ENCODE measurements around the gene SLC26A2. TPM values are rescaled to one million over a fixed set of nuclear protein-coding genes. Genes with fewer than 3 reads are reported as not detected.

Gene SLC26A2
- total RNA-seq, 6 experiments from 2014 or later, result 1.3 to 2.4 (median 2.0) TPM

DNA sequence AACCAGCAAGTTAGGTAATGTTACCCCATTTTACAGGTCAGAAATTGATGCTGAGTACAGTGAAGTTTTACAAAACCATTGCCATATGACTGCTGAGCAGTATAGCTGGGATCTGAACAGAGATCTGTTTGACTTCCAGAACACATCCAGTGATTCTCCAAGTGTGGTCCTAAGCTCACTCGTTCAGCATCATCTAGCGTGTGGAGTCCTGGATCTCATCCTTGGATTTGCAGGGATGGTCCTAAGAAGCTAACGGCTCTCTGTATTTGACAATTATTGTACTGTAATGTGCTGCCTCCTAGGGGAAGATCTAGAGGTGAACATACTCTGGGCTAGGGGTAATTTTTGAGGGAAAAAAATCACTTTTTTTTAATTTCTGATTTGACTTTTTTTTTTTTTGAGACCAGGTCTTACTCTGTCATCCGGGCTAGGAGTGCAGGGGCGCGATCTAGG, 1.4 kb downstream of the SLC26A2 start:
- DNase-seq (no peak), ATAC-seq (no peak)
- WGBS (ENCODE audit: insufficient coverage, low coverage, low lambda C conversion rate, missing lambda C conversion rate), result 54% methylated on average over 6 of the region's 6 CpGs
- TF ChIP-seq POLR2A (IDR thresholded peaks at IDR 0.05), result no peak
- TF ChIP-seq, protein P1, sequence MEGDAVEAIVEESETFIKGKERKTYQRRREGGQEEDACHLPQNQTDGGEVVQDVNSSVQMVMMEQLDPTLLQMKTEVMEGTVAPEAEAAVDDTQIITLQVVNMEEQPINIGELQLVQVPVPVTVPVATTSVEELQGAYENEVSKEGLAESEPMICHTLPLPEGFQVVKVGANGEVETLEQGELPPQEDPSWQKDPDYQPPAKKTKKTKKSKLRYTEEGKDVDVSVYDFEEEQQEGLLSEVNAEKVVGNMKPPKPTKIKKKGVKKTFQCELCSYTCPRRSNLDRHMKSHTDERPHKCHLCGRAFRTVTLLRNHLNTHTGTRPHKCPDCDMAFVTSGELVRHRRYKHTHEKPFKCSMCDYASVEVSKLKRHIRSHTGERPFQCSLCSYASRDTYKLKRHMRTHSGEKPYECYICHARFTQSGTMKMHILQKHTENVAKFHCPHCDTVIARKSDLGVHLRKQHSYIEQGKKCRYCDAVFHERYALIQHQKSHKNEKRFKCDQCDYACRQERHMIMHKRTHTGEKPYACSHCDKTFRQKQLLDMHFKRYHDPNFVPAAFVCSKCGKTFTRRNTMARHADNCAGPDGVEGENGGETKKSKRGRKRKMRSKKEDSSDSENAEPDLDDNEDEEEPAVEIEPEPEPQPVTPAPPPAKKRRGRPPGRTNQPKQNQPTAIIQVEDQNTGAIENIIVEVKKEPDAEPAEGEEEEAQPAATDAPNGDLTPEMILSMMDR (IDR thresholded peaks at IDR 0.05), result peak; percentile 28 to 47 (median 32)
- Histone ChIP-seq H3K27ac (no peak overlapping the region), H3K4me1 (peaks cover 0 to 8% (median 2%) of the 10 kb centered on the region in 4 donors), H3K4me3 (no peak overlapping the region), H3K27me3 (no peaks in the 10 kb centered on the region), H3K36me3 (no peaks in the 10 kb centered on the region), H3K9me3 (no peaks in the 10 kb centered on the region)
- intact Hi-C loops (cut with DNase I), result no loop called here

DNA sequence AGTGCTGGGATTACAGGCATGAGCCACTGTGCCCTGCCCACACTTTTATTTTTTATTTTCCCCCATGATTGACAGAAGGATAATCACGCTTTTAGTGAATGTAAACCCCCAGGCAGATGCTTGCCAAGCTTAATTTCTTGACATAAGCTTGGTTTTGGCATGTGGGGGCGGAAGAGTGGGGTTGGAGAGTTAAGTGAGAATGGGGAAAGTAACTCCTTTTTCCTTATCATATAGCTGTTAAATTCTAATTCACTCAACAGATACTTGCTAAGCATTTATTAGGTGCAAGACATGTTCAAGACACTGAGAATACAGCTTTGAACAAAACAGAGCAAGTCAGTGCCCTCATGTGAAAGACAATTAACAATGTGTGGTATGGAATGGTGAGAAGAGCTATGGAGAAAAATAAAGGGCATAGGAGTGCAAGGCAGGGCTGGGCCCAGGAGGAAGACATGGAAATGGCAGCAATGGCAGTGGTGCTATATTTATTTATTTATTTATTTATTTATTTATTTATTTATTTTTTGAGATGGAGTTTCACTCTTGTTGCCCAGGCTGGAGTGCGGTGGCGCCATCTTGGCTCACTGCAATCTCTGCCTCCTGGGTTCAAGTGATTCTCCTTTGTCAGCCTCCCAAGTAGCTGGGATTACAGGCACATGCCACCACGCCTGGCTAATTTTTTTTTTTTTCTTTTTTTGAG, 2.2 kb downstream of the SLC26A2 start:
- DNase-seq (no peak), ATAC-seq (no peak)
- Histone ChIP-seq H3K27ac (no peak overlapping the region), H3K4me1 (peaks cover 0 to 8% (median 2%) of the 10 kb centered on the region in 4 donors), H3K9me3 (no peaks in the 10 kb centered on the region), H3K36me3 (no peaks in the 10 kb centered on the region), H3K4me3 (no peak overlapping the region), H3K27me3 (no peaks in the 10 kb centered on the region)
- intact Hi-C loops (cut with DNase I), result no loop called here
- WGBS (ENCODE audit: insufficient coverage, low coverage, low lambda C conversion rate, missing lambda C conversion rate), result 85% methylated on average over 4 of the region's 5 CpGs
- no peak for TF ChIP-seq POLR2A (IDR thresholded peaks at IDR 0.05)
- TF ChIP-seq, protein P1 (IDR thresholded peaks at IDR 0.05), result no peak

DNA sequence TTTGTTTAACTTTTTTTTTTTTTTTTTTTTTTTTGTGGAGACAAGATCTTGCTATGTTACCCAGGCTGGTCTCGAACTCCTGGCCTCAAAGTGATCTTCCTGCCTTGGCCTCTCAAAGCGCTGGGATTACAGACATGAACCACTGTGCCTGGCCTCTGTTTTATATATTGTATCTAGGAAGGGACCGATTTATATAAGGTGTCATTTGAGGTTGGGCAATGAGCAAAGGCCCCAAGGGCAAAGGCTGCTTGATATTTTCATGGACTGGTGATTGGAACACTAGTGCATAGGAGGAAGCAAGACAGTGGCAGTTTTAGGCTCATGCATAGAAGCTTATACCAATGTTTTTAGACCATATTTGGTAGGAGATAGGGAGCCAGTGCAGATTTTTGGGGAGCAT, 3.2 kb downstream of the SLC26A2 start:
- DNase-seq (no peak), ATAC-seq (no peak)
- Histone ChIP-seq H3K36me3 (no peaks in the 10 kb centered on the region), H3K27me3 (no peaks in the 10 kb centered on the region), H3K27ac (no peak overlapping the region), H3K4me1 (peaks cover 0 to 8% (median 2%) of the 10 kb centered on the region in 4 donors), H3K4me3 (no peak overlapping the region), H3K9me3 (no peaks in the 10 kb centered on the region)
- 100% methylated on average over 1 of the region's 3 CpGs for WGBS (ENCODE audit: insufficient coverage, low coverage, low lambda C conversion rate, missing lambda C conversion rate)
- intact Hi-C loops (cut with DNase I), result no loop called here
- TF ChIP-seq, protein P1 (IDR thresholded peaks at IDR 0.05), result no peak
- TF ChIP-seq POLR2A (IDR thresholded peaks at IDR 0.05), result no peak

DNA sequence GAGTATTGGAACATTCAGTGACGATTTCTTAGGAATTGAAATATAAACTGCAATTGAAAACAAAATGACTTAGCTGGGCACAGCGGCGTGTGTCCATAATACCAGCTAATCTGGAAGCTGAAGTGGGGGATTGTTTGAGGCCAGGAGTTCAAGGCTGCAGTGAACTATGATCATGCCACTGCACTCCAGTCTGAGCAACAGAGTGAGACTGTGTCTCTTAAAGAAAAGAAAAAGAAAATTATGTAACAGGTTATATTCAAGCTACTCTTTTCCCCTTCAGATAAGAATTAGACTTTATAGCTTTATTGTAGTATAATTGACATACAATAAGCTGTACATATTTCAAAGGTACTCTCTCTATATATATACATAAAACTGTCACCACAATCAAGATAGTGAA, 6.4 kb downstream of the SLC26A2 start:
- no peaks in the 10 kb centered on the region for H3K9me3 ChIP-seq
- 59% methylated on average over 3 of the region's 3 CpGs for WGBS (ENCODE audit: insufficient coverage, low coverage, low lambda C conversion rate, missing lambda C conversion rate)
- H3K27me3 ChIP-seq, result no peaks in the 10 kb centered on the region
- DNase-seq, result no peak
- no peak for ATAC-seq
- no peak overlapping the region for H3K4me3 ChIP-seq
- intact Hi-C loops (cut with DNase I), result no loop called here
- H3K27ac ChIP-seq, result no peak overlapping the region
- TF ChIP-seq, protein P1 (IDR thresholded peaks at IDR 0.05), result no peak
- TF ChIP-seq POLR2A (IDR thresholded peaks at IDR 0.05), result no peak
- no peaks in the 10 kb centered on the region for H3K4me1 ChIP-seq
- no peaks in the 10 kb centered on the region for H3K36me3 ChIP-seq
